Endothelial cell of umbilical vein (primary cell): ENCODE results near the gene GAL3ST1. TPM values are rescaled to one million over a fixed set of nuclear protein-coding genes. Genes with fewer than 3 reads are reported as not detected.

Experiments
- BruUV-seq: library from RNA; stranded (reverse); fragments of 400-500 nt; replicated peaks from 2 replicates; lab custom pipeline; 2021; lab: Mats Ljungman, UMichigan
- CTCF ChIA-PET: fragments of 300-600, 350-600 bp; sonication (Branson Sonifier 250); formaldehyde crosslinking; loops from one replicate; lab custom pipeline; 2021; ENCODE audit warnings: antibody characterized with exemption, inconsistent platforms; lab: Charles Lee
- POLR2A ChIA-PET: fragments of 300-600, 350-600 bp; sonication (Branson Sonifier 250); formaldehyde crosslinking; loops from one replicate; lab custom pipeline; 2021; ENCODE audit warnings: antibody characterized with exemption, inconsistent platforms; lab: Charles Lee
- DNase-seq: peaks from one replicate; pipeline ENCODE4 v3.0.0-alpha.2; 2011; ENCODE audit warnings: low read depth, low spot score
- FAIRE-seq: peaks from 2 replicates; lab custom pipeline; 2011; peaks lifted over from hg19 to GRCh38; lab: Jason Lieb, UNC
- H2AFZ ChIP-seq: 2 replicates; pipeline ENCODE4 v1.6.0; 2012; ENCODE audit warnings: low read depth, low read length, control low read depth, inconsistent platforms
- H3K27ac ChIP-seq: 2 replicates; pipeline ENCODE4 v1.5.1; 2011; ENCODE audit warnings: low read depth, mild to moderate bottlenecking, control low read depth, low read length, moderate library complexity; ENCODE audit not compliant: insufficient read depth
- H3K27me3 ChIP-seq, 2 experiments: 2 replicates each; pipeline versions ENCODE4 v1.6.0 to v1.6.1; 2011; ENCODE audit warnings: low read length in 2 of 2, mixed read lengths in 1 of 2; ENCODE audit not compliant: control insufficient read depth in 2 of 2, insufficient read depth in 2 of 2
- H3K36me3 ChIP-seq, 2 experiments: 2 replicates in 1 of 2; 3 replicates in 1 of 2; pipeline ENCODE4 v1.5.1; 2011; ENCODE audit warnings: low read length in 2 of 2, mild to moderate bottlenecking in 1 of 2, moderate library complexity in 1 of 2; ENCODE audit not compliant: control insufficient read depth in 2 of 2, insufficient read depth in 2 of 2; ENCODE audit errors: extremely low read depth in 1 of 2
- H3K4me1 ChIP-seq: 3 replicates; pipeline ENCODE4 v1.5.1; 2011; ENCODE audit warnings: mild to moderate bottlenecking, low read length; ENCODE audit not compliant: control insufficient read depth, insufficient read depth; ENCODE audit errors: extremely low read depth
- H3K4me2 ChIP-seq: 2 replicates; pipeline ENCODE4 v1.6.1; 2011; ENCODE audit warnings: low read length, control low read depth, mixed read lengths; ENCODE audit not compliant: insufficient read depth
- H3K4me3 ChIP-seq, 3 experiments: fragments of 200-600 bp in 1 of 3; sonication (generic), shearing (Covaris generic) in 1 of 3; replicated peaks in 1 of 3; 2 replicates each; pipeline ENCODE4 v1.5.1; 2011 to 2016; ENCODE audit warnings: control low read depth in 3 of 3, low read length in 3 of 3, mild to moderate bottlenecking in 2 of 3, inconsistent platforms in 1 of 3, low read depth in 1 of 3, moderate library complexity in 1 of 3; ENCODE audit not compliant: insufficient read depth in 1 of 3
- H3K79me2 ChIP-seq: 2 replicates; pipeline ENCODE4 v1.6.0; 2012; ENCODE audit warnings: low read length, inconsistent platforms; ENCODE audit not compliant: control insufficient read depth, insufficient read depth
- H3K9ac ChIP-seq: replicated peaks from 2 replicates; pipeline ENCODE3; 2011; ENCODE audit warnings: low read length, control low read depth; ENCODE audit not compliant: insufficient read depth; ENCODE audit errors: extremely low read depth
- H3K9me1 ChIP-seq: replicated peaks from 3 replicates; pipeline ENCODE4 v1.6.0; 2011; ENCODE audit warnings: mild to moderate bottlenecking, low read length; ENCODE audit not compliant: control insufficient read depth, insufficient read depth; ENCODE audit errors: extremely low read depth
- H3K9me3 ChIP-seq: replicated peaks from 2 replicates; pipeline ENCODE4 v1.5.1; 2012; ENCODE audit warnings: low read length, inconsistent platforms; ENCODE audit not compliant: control insufficient read depth, insufficient read depth
- H4K20me1 ChIP-seq: replicated peaks from 2 replicates; pipeline ENCODE3; 2011; ENCODE audit warnings: mild to moderate bottlenecking, low read length; ENCODE audit not compliant: control insufficient read depth, insufficient read depth; ENCODE audit errors: extremely low read depth
- EZH2 ChIP-seq: IDR thresholded peaks from 2 replicates; pipeline ENCODE4 v1.6.1; 2012; ENCODE audit warnings: borderline replicate concordance, low read depth, mild to moderate bottlenecking, moderate library complexity, low read length, inconsistent platforms; ENCODE audit not compliant: severe bottlenecking
- FOS ChIP-seq: IDR thresholded peaks from 2 replicates; pipeline ENCODE4 v1.6.1; 2011; ENCODE audit warnings: mild to moderate bottlenecking, low read length, moderate library complexity, borderline replicate concordance; ENCODE audit not compliant: insufficient read depth
- GATA2 ChIP-seq: IDR thresholded peaks from 2 replicates; pipeline ENCODE4 v1.7.0; 2011; ENCODE audit warnings: low read depth, mild to moderate bottlenecking, moderate library complexity, mixed read lengths, low read length; ENCODE audit not compliant: insufficient read length, insufficient read depth
- JUN ChIP-seq: IDR thresholded peaks from 2 replicates; pipeline ENCODE4 v1.6.1; 2011; ENCODE audit warnings: borderline replicate concordance, low read depth; ENCODE audit not compliant: insufficient read length, insufficient read depth
- MYC ChIP-seq: IDR thresholded peaks from one replicate; pipeline ENCODE4 v1.6.1; 2011; ENCODE audit warnings: mild to moderate bottlenecking, low read depth, low read length
- POLR2A ChIP-seq: IDR thresholded peaks from 2 replicates; pipeline ENCODE4 v1.6.1; 2012; ENCODE audit warnings: low read depth, mild to moderate bottlenecking, control low read depth, low read length
- POLR2AphosphoS5 ChIP-seq: IDR thresholded peaks from 2 replicates; pipeline ENCODE4 v1.6.1; 2012; ENCODE audit warnings: low read depth, mild to moderate bottlenecking, control low read depth, low read length, moderate library complexity; ENCODE audit not compliant: insufficient read depth
- dilution Hi-C: fragments of 300-500 bp; cut with MboI; formaldehyde crosslinking; loops from one replicate; pipeline ENCODE4 v1.15.0; 2019; ENCODE audit warnings: low sequenced_read_pairs; ENCODE audit not compliant: extremely low pct_ligation_motif_present
- intact Hi-C: fragments of 100-400 bp; cut with micrococcal nuclease; formaldehyde crosslinking; loops from one replicate; pipeline ENCODE4 v1.10.0; 2022
- polyA plus RNA-seq, 4 experiments: library from polyadenylated mRNA; depleted of rRNA in 3 of 4; stranded (reverse) in 3 of 4; unstranded in 1 of 4; fragments of >200 nt; gene quantifications; 2 replicates each; pipeline versions ENCODE4 v1.2.1 to v1.2.3, GENCODE V29; 2011 to 2012; ENCODE audit warnings: missing spikeins in 1 of 4
- total RNA-seq: library from RNA; stranded (reverse); gene quantifications from 2 replicates; pipeline ENCODE4 v1.2.3, GENCODE V29; 2021
- TF ChIP-seq, protein P1 (sequence below), 2 donors: IDR thresholded peaks; 1 replicate in 1 of 2; 2 replicates in 1 of 2; pipeline ENCODE4 v1.5.1; 2011; ENCODE audit warnings: low read length in 2 of 2, mild to moderate bottlenecking in 2 of 2, moderate library complexity in 2 of 2, control low read depth in 1 of 2, inconsistent platforms in 1 of 2, low read depth in 1 of 2; ENCODE audit not compliant: insufficient read depth in 1 of 2; ENCODE audit errors: extremely low read depth in 1 of 2

Gene GAL3ST1
- total and polyA plus RNA-seq, 2 donors (not counting 3 experiments of a cell fraction or from before 2014, with no cell fraction given) = not detected

DNA sequence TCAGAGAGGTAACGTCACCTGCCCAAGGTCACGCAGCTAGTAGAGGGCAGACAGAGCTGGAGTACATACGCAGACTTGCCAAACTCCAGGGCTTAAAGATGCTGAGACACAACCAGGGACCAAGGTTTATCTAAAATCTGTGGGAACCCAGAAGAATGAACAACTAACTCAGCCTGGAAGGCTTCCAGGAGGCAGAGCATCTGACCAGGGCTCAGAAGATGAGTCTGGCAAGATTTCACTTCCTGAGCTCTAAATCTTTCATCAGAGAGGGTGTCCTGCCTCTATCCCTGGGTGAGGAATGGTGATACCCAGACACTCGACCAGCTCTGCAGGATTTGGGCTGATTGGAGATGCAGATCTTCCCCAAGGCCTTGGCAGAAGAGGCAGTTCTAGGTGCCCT lies 9.1 kb downstream of the GAL3ST1 start:
- BruUV-seq = no TSS peak
- POLR2A ChIA-PET = no interaction called here
- no peak for TF ChIP-seq FOS
- TF ChIP-seq, protein P1, sequence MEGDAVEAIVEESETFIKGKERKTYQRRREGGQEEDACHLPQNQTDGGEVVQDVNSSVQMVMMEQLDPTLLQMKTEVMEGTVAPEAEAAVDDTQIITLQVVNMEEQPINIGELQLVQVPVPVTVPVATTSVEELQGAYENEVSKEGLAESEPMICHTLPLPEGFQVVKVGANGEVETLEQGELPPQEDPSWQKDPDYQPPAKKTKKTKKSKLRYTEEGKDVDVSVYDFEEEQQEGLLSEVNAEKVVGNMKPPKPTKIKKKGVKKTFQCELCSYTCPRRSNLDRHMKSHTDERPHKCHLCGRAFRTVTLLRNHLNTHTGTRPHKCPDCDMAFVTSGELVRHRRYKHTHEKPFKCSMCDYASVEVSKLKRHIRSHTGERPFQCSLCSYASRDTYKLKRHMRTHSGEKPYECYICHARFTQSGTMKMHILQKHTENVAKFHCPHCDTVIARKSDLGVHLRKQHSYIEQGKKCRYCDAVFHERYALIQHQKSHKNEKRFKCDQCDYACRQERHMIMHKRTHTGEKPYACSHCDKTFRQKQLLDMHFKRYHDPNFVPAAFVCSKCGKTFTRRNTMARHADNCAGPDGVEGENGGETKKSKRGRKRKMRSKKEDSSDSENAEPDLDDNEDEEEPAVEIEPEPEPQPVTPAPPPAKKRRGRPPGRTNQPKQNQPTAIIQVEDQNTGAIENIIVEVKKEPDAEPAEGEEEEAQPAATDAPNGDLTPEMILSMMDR (IDR thresholded peaks at IDR 0.05; ENCODE audit: extremely low read depth in 1 of 2, insufficient read depth in 1 of 2, low read depth in 1 of 2, low read length in 2 of 2) = no peak
- Histone ChIP-seq H3K9me3 (no peaks in the 10 kb centered on the region), H2AFZ (no peak overlapping the region), H3K36me3 (no peaks in the 10 kb centered on the region), H3K4me2 (no peak overlapping the region), H3K4me3 (no peak overlapping the region), H3K27ac (no peak overlapping the region), H3K4me1 (no peaks in the 10 kb centered on the region), H3K79me2 (no peaks in the 10 kb centered on the region), H3K27me3 (peaks cover 0 to 5% of the 10 kb centered on the region in 2 experiments), H3K9ac (no peak overlapping the region), H3K9me1 (no peaks in the 10 kb centered on the region), H4K20me1 (no peaks in the 10 kb centered on the region)
- intact Hi-C loops (no loop called here), dilution Hi-C loops (no loop called here)
- CTCF ChIA-PET = interaction anchor here (0.8 to 1.5 kb wide), 4 partner anchors 10 to 198 kb away, joined by 3 read pairs; no protein-coding TSS in a partner anchor
- FAIRE-seq = no peak
- no peak for DNase-seq

DNA sequence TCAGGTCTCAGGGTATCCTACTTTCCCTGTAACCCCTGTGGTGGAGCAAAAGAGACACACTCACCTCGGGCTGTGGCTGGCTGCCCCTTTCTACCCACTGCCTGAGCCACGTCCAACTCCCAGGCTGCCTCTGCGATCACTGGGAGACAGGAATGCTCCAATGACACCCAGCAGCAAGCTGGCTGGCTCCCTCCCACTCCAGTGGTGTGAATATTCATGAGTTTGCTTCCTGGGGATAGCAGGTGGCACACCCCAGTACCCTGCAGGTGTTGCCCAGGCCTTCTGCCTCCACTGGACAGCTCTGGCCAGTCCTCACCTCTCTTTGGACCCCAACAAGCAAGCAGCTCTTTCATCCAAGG lies 9.7 kb downstream of the GAL3ST1 start:
- H3K36me3 ChIP-seq = no peaks in the 10 kb centered on the region
- H3K9me3 ChIP-seq = no peaks in the 10 kb centered on the region
- no peak overlapping the region for H3K4me3 ChIP-seq
- H3K9me1 ChIP-seq = no peaks in the 10 kb centered on the region
- H3K79me2 ChIP-seq = no peaks in the 10 kb centered on the region
- no peak overlapping the region for H3K4me2 ChIP-seq
- no peak for DNase-seq
- H4K20me1 ChIP-seq = no peaks in the 10 kb centered on the region
- TF ChIP-seq, protein P1 (IDR thresholded peaks at IDR 0.05; ENCODE audit: extremely low read depth in 1 of 2, insufficient read depth in 1 of 2, low read depth in 1 of 2, low read length in 2 of 2) = no peak
- no peak for TF ChIP-seq GATA2
- no peak for TF ChIP-seq MYC
- no peak for TF ChIP-seq JUN
- no peak for TF ChIP-seq POLR2AphosphoS5
- no peak for TF ChIP-seq POLR2A
- no peak for TF ChIP-seq EZH2
- no peak for TF ChIP-seq FOS
- dilution Hi-C loops (no loop called here), intact Hi-C loops (no loop called here)
- H2AFZ ChIP-seq = no peak overlapping the region
- H3K9ac ChIP-seq = no peak overlapping the region
- no TSS peak for BruUV-seq
- no peak overlapping the region for H3K27ac ChIP-seq
- ChIA-PET POLR2A (no interaction called here), CTCF (interaction anchor here (0.6 to 1.5 kb wide), 4 partner anchors 11 to 198 kb away, joined by 3 read pairs; no protein-coding TSS in a partner anchor)
- H3K4me1 ChIP-seq = no peaks in the 10 kb centered on the region
- no peak for FAIRE-seq
- peaks cover 0 to 1% of the 10 kb centered on the region in 2 experiments for H3K27me3 ChIP-seq
